ENCODE data around the gene DKK2.

Gene DKK2

GRCh38 chr4:107017443-107018343 is 18.4 kb downstream of the DKK2 start:
- DNase-seq (ENCODE audit: low read depth) = no peak

- DNase-seq (ENCODE audit: low read depth) = no peak
These were observed 24.8 kb downstream of the DKK2 start for GRCh38 chr4:107011312-107011711.

- DNase-seq (ENCODE audit: low read depth) = no peak
These were observed 26.7 kb downstream of the DKK2 start for GRCh38 chr4:107009196-107009968.

- DNase-seq (ENCODE audit: low read depth) = no peak
These were observed 28.0 kb downstream of the DKK2 start for GRCh38 chr4:107008115-107008514.

- no peak for DNase-seq (ENCODE audit: low read depth)
These were observed 29.9 kb downstream of the DKK2 start for GRCh38 chr4:107006218-107006617.

GRCh38 chr4:106996490-106996889 is 39.6 kb downstream of the DKK2 start:
- DNase-seq (ENCODE audit: low read depth) = no peak

GRCh38 chr4:106993827-106994226 is 42.3 kb downstream of the DKK2 start:
- DNase-seq (ENCODE audit: low read depth) = no peak

GRCh38 chr4:106987311-106987710 is 48.8 kb downstream of the DKK2 start:
- no peak for DNase-seq (ENCODE audit: low read depth)

GRCh38 chr4:106986486-106986885 is 49.6 kb downstream of the DKK2 start:
- DNase-seq (ENCODE audit: low read depth) = peak; percentile 75

- DNase-seq (ENCODE audit: low read depth) = peak; percentile 3
These were observed 50.3 kb downstream of the DKK2 start for GRCh38 chr4:106985830-106986229.

- no peak for DNase-seq (ENCODE audit: low read depth)
These were observed 53.4 kb downstream of the DKK2 start for GRCh38 chr4:106982711-106983211.

GRCh38 chr4:106981431-106981830 is 54.7 kb downstream of the DKK2 start:
- no peak for DNase-seq (ENCODE audit: low read depth)

GRCh38 chr4:106979476-106979875 is 56.6 kb downstream of the DKK2 start:
- DNase-seq (ENCODE audit: low read depth) = no peak

GRCh38 chr4:106978046-106978774 is 57.9 kb downstream of the DKK2 start:
- no peak for DNase-seq (ENCODE audit: low read depth)

- no peak for DNase-seq (ENCODE audit: low read depth)
These were observed 64.5 kb downstream of the DKK2 start for GRCh38 chr4:106971636-106972035.

GRCh38 chr4:106967892-106968291 is 68.2 kb downstream of the DKK2 start:
- no peak for DNase-seq (ENCODE audit: low read depth)

GRCh38 chr4:106953036-106953705 is 82.9 kb downstream of the DKK2 start:
- no peak for DNase-seq (ENCODE audit: low read depth)

GRCh38 chr4:106951891-106952290 is 84.2 kb downstream of the DKK2 start:
- DNase-seq (ENCODE audit: low read depth) = no peak

GRCh38 chr4:106941841-106942240 is 94.3 kb downstream of the DKK2 start:
- no peak for DNase-seq (ENCODE audit: low read depth)

GRCh38 chr4:106930522-106930921 is 105.6 kb downstream of the DKK2 start:
- no peak for DNase-seq (ENCODE audit: low read depth)

GRCh38 chr4:106929248-106929647 is 106.9 kb downstream of the DKK2 start:
- no peak for DNase-seq (ENCODE audit: low read depth)

- peak; percentile 69 for DNase-seq (ENCODE audit: low read depth)
These were observed 121.9 kb downstream of the DKK2 start for GRCh38 chr4:106914223-106914622.
